Ovary (tissue), 9 donors: Measurements from ENCODE around the gene TCHP. TPM values are rescaled to one million over a fixed set of nuclear protein-coding genes. Genes with fewer than 3 reads are reported as not detected.

Experiments used
- DNase-seq, 5 donors: peaks; one replicate each; pipeline ENCODE4 v3.0.0-alpha.2; 2019 to 2020
- H3K27ac ChIP-seq, 2 donors: fragments of 200-600 bp; one replicate each; pipeline versions ENCODE4 v1.5.1 to v1.8.0; 2019 to 2022
- H3K27me3 ChIP-seq: fragments of 200-600 bp; one replicate; pipeline ENCODE4 v1.8.0; 2022
- H3K36me3 ChIP-seq: fragments of 200-600 bp; sonication (generic); one replicate; pipeline ENCODE4 v1.5.1; 2019
- H3K4me1 ChIP-seq: one replicate; pipeline ENCODE4 v1.8.1; 2013; ENCODE audit warnings: mild to moderate bottlenecking, moderate library complexity; ENCODE audit not compliant: insufficient read depth
- H3K4me3 ChIP-seq: fragments of 200-600 bp; sonication (generic); one replicate; pipeline ENCODE4 v1.5.1; 2017
- H3K9me3 ChIP-seq, 2 donors: fragments of 200-600 bp in 1 of 2; sonication (generic) in 1 of 2; one replicate each; pipeline versions ENCODE4 v1.5.1 to v1.8.1; 2013 to 2019; ENCODE audit warnings: mild to moderate bottlenecking in 1 of 2, moderate library complexity in 1 of 2
- EP300 ChIP-seq: sonication (generic); formaldehyde crosslinking; IDR thresholded peaks from one replicate; pipeline ENCODE4 v1.6.1; 2017; ENCODE audit warnings: antibody characterized with exemption
- POLR2A ChIP-seq: fragments of 450-650 bp; IDR thresholded peaks from one replicate; pipeline ENCODE4 v1.6.1; 2017; ENCODE audit warnings: antibody characterized with exemption, mild to moderate bottlenecking, moderate library complexity
- WGBS, 3 donors: extraction: QIAGEN DNeasy Blood & Tissue Kit in 1 of 3; methylation state at CpG; one replicate each; pipeline versions ENCODE4 v1.1.5 to v1.1.7; 2013 to 2017; 5-methylcytosine and 5-hydroxymethylcytosine counted together
- intact Hi-C, 4 donors: fragments of 100-400 bp; cut with DNase I; formaldehyde crosslinking; loops; one replicate each; pipeline versions ENCODE4 v1.11.0 to v1.15.1; 2022 to 2023
- polyA plus RNA-seq, 2 donors: library from polyadenylated mRNA; stranded (reverse); fragments of 200-250 nt in 1 of 2; fragments of 350-450 nt in 1 of 2; fragmentation: Illumina TruSeq in 1 of 2; extraction: RNeasy Lipid Tissue Mini Kit (QIAGEN cat#74804) in 1 of 2; gene quantifications; one replicate each; pipeline ENCODE4 v1.2.3, GENCODE V29; 2013 to 2014
- total RNA-seq, 7 donors: library from RNA; depleted of rRNA in 2 of 7; stranded (reverse); fragments of >200 nt in 2 of 7; fragmentation: NEBNext Ultra II Directional in 3 of 7; extraction: Animal tissue kit (Norgen Biotek cat#: 25700) in 3 of 7; gene quantifications; one replicate each; pipeline versions ENCODE4 v1.1.0 to v1.2.4, GENCODE V29; 2016 to 2023
- TF ChIP-seq, protein P1 (sequence below), 3 donors: fragments of 450-650 bp in 2 of 3; fragments of 200-600 bp in 1 of 3; IDR thresholded peaks; one replicate each; pipeline versions ENCODE4 v1.5.1 to v1.8.0; 2016 to 2022; ENCODE audit warnings: antibody characterized with exemption in 3 of 3, mild to moderate bottlenecking in 1 of 3
- donor health status: DM: no; HTN: no; CAD: no; lungs with moderate emphysema.
- donor health status: DM: no; HTN: no; CAD: no.
- donor health status: Bipolar disorder and iron deficiency.
- donor health status: DM: yes; HTN: yes; CAD: no.
- donor health status: DM: no; HTN: no; CAD: no.
- donor health status: DM: yes; HTN: yes; CAD: no.

The TCHP gene
- total and polyA plus RNA-seq, 9 donors: 11.2 to 21.6 (median 18.8) TPM

DNA sequence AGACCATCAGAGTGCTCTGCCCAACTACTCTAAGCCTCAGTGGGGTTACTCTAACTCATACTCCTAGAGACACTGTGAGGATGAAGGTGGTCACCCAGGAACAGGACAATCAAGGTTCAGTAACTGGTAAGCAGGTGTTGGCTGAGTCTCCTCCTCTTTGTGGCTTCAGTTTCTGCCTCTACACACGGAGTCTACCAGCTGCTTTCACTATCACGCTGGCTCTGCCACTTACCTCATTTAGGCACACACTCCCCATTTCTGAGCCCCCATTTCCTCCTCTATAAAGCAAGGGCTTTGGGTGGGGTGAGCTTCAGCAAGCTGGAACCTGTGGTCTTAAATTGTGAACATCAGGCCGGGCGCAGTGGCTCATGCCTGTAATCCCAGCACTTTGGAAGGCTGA is 7.3 kb upstream of the TCHP start:
- Histone ChIP-seq H3K27me3 (no peaks in the 10 kb centered on the region), H3K4me1 (no peaks in the 10 kb centered on the region), H3K36me3 (no peaks in the 10 kb centered on the region), H3K9me3 (no peaks in the 10 kb centered on the region), H3K4me3 (no peak overlapping the region), H3K27ac (no peak overlapping the region)
- intact Hi-C loops: no loop called here
- DNase-seq: no peak
- 78 to 81% (median 80%) methylated on average over 4 of the region's 4 CpGs for WGBS, 3 donors
- TF ChIP-seq, protein P1, sequence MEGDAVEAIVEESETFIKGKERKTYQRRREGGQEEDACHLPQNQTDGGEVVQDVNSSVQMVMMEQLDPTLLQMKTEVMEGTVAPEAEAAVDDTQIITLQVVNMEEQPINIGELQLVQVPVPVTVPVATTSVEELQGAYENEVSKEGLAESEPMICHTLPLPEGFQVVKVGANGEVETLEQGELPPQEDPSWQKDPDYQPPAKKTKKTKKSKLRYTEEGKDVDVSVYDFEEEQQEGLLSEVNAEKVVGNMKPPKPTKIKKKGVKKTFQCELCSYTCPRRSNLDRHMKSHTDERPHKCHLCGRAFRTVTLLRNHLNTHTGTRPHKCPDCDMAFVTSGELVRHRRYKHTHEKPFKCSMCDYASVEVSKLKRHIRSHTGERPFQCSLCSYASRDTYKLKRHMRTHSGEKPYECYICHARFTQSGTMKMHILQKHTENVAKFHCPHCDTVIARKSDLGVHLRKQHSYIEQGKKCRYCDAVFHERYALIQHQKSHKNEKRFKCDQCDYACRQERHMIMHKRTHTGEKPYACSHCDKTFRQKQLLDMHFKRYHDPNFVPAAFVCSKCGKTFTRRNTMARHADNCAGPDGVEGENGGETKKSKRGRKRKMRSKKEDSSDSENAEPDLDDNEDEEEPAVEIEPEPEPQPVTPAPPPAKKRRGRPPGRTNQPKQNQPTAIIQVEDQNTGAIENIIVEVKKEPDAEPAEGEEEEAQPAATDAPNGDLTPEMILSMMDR (IDR thresholded peaks at IDR 0.05): no peak
- TF ChIP-seq EP300 (no peak), POLR2A (no peak)

DNA sequence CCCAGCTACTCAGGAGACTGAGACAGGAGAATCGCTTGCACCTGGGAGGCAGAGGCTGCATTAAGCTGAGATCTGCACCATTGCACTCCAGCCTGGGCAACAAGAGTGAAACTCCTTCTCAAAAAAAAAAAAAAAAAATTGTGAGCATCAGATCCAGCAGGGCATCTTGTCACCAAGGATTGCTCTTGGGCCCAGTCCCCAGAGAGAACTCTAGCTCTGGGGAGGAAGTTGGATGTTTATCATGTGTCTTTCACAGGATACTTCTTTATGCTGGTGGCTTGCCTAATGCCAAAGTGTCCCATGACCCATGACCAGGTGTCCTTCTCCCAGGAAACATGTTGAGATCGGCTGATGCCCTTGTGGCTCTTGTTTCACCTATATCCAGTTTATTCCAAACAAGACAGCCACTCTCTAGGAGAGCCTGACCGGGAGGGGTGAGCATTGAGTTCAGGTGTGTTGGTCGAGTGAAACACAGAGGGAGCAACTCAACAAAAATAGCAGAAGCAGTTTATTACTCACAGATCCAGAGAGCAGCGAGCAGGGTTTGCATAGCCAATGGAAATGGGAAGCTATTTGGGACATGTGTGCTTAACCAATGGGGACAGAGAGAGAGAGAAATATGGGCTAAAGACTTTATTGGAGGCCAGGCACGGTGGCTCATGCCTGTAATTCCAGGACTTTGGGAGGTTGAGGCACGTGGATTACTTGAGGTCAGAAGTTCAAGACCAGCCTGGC is 6.6 kb upstream of the TCHP start:
- no peaks in the 10 kb centered on the region for H3K9me3 ChIP-seq
- H3K27me3 ChIP-seq: no peaks in the 10 kb centered on the region
- WGBS, 3 donors: 77 to 82% (median 81%) methylated on average over 7 of the region's 7 CpGs
- no peaks in the 10 kb centered on the region for H3K36me3 ChIP-seq
- no peak overlapping the region for H3K4me3 ChIP-seq
- intact Hi-C loops: no loop called here
- no peak for DNase-seq
- TF ChIP-seq, protein P1 (IDR thresholded peaks at IDR 0.05): no peak
- TF ChIP-seq POLR2A: no peak
- TF ChIP-seq EP300: no peak
- no peaks in the 10 kb centered on the region for H3K4me1 ChIP-seq
- H3K27ac ChIP-seq: no peak overlapping the region

DNA sequence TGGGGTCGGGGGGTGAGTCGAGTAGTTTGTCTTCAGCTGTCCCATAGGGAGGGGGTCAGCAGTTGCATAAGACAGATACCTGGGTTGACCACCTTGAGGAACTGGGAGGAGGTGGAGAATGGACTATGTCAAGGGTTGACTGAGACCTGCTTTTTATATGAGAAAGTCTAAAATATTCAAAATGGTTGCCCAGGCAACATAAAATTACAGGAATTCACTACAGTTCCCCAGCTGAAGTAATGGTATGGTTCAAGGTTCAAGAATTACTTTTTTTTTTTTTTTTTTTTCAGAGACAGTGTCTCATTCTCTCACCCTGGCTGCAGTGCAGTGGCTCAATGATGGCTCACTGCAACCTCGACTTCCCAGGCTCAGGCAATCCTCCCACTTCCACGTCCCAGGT is 5.1 kb upstream of the TCHP start:
- Histone ChIP-seq H3K4me1 (peaks cover 2% of the 10 kb centered on the region), H3K36me3 (no peaks in the 10 kb centered on the region), H3K9me3 (no peaks in the 10 kb centered on the region), H3K27me3 (no peaks in the 10 kb centered on the region), H3K27ac (no peak overlapping the region), H3K4me3 (no peak overlapping the region)
- DNase-seq: no peak
- WGBS, 3 donors: 52 to 63% (median 57%) methylated on average over 4 of the region's 4 CpGs
- TF ChIP-seq EP300 (no peak), POLR2A (no peak)
- TF ChIP-seq, protein P1 (IDR thresholded peaks at IDR 0.05): no peak
- intact Hi-C loops: no loop called here

DNA sequence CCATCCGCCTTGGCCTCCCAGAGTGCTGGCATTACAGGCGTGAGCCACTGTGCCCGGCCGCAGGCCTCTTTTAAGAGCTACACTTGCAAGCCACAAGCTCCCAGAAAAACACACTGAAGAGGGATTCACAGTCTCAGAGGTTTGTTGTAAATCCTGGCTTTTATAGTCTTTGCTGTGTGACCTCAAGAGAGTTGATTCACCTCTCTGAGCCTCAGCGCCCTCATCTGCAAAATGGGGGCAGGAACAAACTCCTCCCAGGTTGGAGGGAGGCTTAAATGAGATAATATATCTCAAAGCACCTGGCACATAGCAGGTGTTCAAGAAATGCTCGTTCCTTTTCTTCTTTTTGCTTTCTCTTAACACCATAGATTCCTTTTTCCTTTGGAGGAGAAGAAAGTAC is 3.9 kb upstream of the TCHP start:
- DNase-seq: no peak
- intact Hi-C loops: no loop called here
- TF ChIP-seq EP300 (no peak), POLR2A (no peak)
- TF ChIP-seq, protein P1 (IDR thresholded peaks at IDR 0.05): no peak
- 78 to 84% (median 81%) methylated on average over 6 of the region's 6 CpGs for WGBS, 3 donors
- Histone ChIP-seq H3K27ac (no peak overlapping the region), H3K36me3 (no peaks in the 10 kb centered on the region), H3K4me3 (no peak overlapping the region), H3K9me3 (no peaks in the 10 kb centered on the region), H3K27me3 (no peaks in the 10 kb centered on the region), H3K4me1 (peaks cover 2% of the 10 kb centered on the region)
